Anterior cingulate cortex (tissue), 58 donors: ENCODE data around the gene ZDHHC7.
"Not testable (repeated sequence)": the region's sequence is repeated elsewhere in the genome, so short reads cannot be mapped to it uniquely, and the experiment has no call there.

Experiments
- DNase-seq, 58 donors: peaks; one replicate each; lab custom pipeline; 2025; lab: John Stamatoyannopoulos, UW

The ZDHHC7 gene, protein sequence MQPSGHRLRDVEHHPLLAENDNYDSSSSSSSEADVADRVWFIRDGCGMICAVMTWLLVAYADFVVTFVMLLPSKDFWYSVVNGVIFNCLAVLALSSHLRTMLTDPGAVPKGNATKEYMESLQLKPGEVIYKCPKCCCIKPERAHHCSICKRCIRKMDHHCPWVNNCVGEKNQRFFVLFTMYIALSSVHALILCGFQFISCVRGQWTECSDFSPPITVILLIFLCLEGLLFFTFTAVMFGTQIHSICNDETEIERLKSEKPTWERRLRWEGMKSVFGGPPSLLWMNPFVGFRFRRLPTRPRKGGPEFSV

GRCh38 chr16:85010931-85011845 lies at the start of gene ZDHHC7:
TSS of gene ZDHHC7 (minus strand) at chr16:85011535. CDS start at chr16:84990618, 20,917 bp downstream.
- DNase-seq = peak in 57 of 58 donors; percentile 38 to 89 (median 79)

- no peak for DNase-seq
Measured at GRCh38 chr16:85058909-85059308, 47.6 kb upstream of the ZDHHC7 start.

DNA sequence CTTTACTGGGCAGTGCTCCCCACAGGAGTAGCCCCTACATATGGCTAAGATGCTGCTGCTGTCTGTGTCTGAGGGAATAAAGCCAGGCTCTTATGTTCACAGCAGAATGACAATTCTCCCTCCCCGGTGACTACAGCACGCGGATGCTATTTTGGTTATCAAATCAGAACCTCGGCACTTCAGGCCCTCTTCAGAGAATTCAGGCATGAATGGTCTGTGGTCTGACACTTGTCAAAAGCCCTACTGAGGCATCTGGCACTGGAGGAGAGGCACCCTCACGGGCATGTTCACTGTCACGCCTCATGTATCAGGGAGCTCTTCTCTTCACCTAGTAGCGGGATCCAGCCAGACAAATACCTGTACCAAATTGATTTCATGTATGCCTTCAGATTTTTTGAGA lies 46.6 kb upstream of the ZDHHC7 start:
- DNase-seq = peak in 6 of 58 donors; percentile 13 to 45 (median 18)

- DNase-seq = no peak
Measured at GRCh38 chr16:85057212-85057889, 46.0 kb upstream of the ZDHHC7 start.

DNA sequence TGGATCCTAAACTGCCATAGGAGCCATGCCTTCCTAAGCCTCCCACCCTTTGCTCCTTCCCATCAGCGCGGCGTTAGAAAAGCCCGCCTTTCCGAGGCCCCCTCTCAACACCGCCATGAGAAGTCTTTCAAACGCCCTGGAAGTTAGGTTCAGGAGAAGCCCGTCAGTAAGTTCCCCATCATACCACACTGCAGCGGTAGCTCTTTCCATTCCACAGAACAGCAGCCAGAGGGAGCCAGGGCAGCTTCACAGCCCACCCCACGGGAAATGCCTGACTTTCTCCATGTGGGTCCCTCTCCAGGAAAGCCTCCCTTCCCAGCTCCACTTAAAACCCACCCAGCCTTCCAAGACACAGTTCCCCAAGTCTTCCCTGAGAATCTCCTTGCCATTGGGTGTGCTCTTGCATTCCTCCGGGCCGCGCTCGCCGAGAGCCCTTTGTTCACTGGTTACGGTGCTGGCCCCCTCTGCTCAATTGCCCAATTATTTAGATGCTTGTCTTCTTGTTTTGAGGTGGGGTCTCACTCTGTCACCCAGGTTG lies 44.9 kb upstream of the ZDHHC7 start:
- peak in 10 of 58 donors; percentile 4 to 39 (median 21) for DNase-seq

GRCh38 chr16:85055493-85056210 lies 44.3 kb upstream of the ZDHHC7 start:
- DNase-seq = peak in 30 of 58 donors; percentile 15 to 79 (median 48)

GRCh38 chr16:85054948-85055492 lies 43.7 kb upstream of the ZDHHC7 start:
- no peak for DNase-seq

DNA sequence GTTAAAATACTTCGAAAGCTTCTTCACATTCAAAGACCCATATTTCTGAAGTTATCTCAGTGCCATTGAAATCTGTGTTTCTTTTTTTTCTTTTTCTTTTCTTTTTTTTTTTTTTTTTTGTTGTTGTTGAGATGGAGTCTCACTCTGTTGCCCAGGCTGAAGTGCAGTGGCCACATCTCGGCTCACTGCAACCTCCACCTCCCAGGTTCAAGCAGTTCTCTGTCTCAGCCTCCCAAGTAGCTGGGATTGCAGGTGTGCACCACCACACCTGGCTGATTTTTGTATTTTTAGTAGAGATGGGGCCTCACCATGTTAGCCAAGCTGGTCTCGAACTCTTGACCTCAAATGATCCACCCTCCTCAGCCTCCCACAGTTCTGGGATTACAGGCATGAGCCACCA lies 43.0 kb upstream of the ZDHHC7 start:
- not testable (repeated sequence) for DNase-seq

DNA sequence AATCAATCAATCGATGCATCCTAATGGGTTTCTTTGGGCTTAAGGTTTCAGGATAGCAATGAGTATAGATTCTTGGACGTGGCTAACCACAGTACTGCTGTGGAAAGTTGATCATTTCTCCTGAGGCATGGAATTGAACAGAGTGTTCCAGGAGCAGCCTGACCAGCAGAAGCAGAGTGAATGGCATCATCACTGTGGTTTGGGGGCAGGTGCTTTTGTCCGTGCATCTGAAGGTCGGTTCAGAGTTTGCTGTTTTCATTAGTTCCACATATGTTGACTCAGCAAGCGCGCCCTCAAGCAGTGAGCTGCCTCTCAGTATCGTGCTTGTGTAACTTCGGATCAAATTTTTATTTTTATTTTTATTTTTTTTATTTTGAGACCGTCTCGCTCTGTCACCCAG lies 41.2 kb upstream of the ZDHHC7 start:
- DNase-seq = no peak

GRCh38 chr16:85051683-85052082 lies 40.3 kb upstream of the ZDHHC7 start:
- DNase-seq = no peak

- DNase-seq = no peak
Measured at GRCh38 chr16:85051067-85051581, 39.8 kb upstream of the ZDHHC7 start.

- DNase-seq = no peak
Measured at GRCh38 chr16:85049706-85050305, 38.5 kb upstream of the ZDHHC7 start.

DNA sequence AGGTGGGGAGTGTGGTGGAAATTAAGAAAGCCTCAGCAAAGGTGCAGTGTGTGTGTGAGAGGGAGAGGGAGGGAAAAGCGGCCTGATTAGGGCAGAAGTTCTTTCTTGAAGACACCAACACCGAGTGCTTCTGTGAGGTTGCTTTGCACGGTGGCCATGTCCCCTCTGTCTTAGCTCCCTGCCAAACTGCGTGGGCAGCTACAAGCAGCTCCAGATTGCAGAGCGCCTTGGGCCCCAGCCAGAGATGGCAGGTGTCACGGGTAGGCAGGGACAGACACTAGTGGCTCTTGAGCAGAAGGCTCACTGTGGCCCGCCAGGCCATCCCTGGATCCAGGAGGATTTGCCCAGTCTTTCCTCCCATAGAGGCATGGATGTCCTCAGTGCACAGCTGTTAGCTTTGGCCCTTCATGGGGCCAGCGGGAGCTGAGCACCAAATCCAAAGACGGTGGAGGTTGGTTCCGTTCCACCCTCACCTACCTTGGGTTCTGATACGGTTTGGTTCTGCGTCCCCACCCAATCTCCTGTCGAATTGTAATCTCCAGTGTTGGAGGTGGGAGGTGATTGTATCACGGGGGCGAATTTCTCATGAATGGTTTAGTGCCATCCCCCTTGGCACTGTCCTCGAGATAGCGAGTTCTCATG lies 37.7 kb upstream of the ZDHHC7 start:
- DNase-seq = peak in 20 of 58 donors; percentile 10 to 78 (median 36)

DNA sequence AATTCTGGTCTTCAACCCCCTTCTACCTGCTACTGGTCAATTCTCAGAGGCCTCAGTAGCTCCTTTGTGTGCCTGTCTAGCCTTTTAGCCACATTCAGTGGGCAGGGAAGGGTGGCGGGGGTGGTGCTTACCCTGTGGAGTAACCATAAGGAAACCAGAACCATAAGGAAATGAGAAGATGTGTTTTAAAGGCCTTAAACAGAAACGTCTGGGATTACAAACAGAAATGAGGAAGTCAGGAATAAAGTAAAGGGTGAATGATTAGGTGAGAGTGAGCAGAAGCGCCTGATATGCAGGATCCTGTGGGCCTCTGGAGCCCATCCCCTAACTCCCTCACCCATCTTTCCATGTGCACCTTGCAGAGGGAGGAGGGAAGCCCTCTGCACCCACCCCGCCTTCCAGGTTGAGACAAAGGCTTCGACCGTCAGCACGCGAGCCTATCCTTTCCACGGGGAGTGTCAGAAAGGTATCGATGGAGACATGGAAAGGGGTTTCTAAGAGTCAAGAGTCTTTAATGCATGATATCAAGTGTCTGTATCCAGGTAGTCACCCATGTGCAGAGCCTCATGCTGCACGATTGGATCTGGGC lies 36.6 kb upstream of the ZDHHC7 start:
- no peak for DNase-seq

- DNase-seq = no peak
Measured at GRCh38 chr16:85046931-85047866, 35.9 kb upstream of the ZDHHC7 start.

DNA sequence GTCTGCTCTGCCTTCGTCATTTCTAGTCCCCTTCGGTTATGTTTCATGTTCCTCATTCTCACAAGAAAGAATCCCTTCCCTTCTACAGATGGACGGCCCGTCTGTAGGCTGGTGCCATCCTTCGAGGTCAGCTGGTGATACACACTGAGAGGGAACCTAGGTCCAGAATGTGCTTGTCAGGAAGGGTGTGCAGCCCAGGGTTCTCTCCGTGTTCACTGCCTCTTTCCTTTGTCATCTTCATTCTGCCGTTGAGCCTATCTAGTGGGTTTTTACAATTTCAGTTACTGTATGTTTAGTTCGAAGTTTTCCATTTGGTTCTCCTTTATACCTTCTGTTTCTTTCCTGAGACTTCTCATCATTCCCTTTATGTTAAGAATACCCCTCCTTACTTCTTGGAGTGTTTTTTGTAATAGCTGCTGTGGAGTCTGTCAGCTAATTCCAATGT lies 35.2 kb upstream of the ZDHHC7 start:
- DNase-seq = peak in 5 of 58 donors; percentile 11 to 51 (median 22)
